ENCODE measurements around the gene KLHL12. TPM values are rescaled to one million over a fixed set of nuclear protein-coding genes. Genes with fewer than 3 reads are reported as not detected.

Gene KLHL12
- total RNA-seq, 6 experiments from 2014 or later = 10.7 to 13.0 (median 12.3) TPM

- TF ChIP-seq CTCF (IDR thresholded peaks at IDR 0.05) = no peak
- no peak for TF ChIP-seq POLR2A (IDR thresholded peaks at IDR 0.05)
- peaks cover 0 to 34% (median 9%) of the 10 kb centered on the region in 4 donors for H3K36me3 ChIP-seq
- ATAC-seq = no peak
Observed at GRCh38 chr1:202890392-202890791, 36.6 kb downstream of the KLHL12 start.

GRCh38 chr1:202888531-202889360 is 38.3 kb downstream of the KLHL12 start, which contains the start of gene RABIF:
TSS of gene RABIF (minus strand) at chr1:202889149. CDS start at chr1:202889098, 51 bp downstream.
- Histone ChIP-seq H3K4me1 (peaks cover 0 to 12% (median 2%) of the 10 kb centered on the region in 4 donors), H3K9me3 (no peaks in the 10 kb centered on the region), H3K27me3 (no peaks in the 10 kb centered on the region), H3K4me3 (peak within 1 kb of the TSS; percentile 73 to 87 (median 78)), H3K27ac (peak within 1 kb of the TSS; percentile 76 to 90 (median 77)), H3K36me3 (peaks cover 0 to 17% (median 6%) of the 10 kb centered on the region in 4 donors)
- DNase-seq = peak; percentile 97 to 98 (median 97)
- 0% methylated on average over 15 of the region's 84 CpGs for WGBS (ENCODE audit: insufficient coverage, low coverage, low lambda C conversion rate, missing lambda C conversion rate)
- intact Hi-C loops (cut with DNase I) = no loop called here
- TF ChIP-seq CTCF (IDR thresholded peaks at IDR 0.05) (peak in 3 of 4 donors; percentile 8 to 14 (median 8)), POLR2A (IDR thresholded peaks at IDR 0.05) (peak; percentile 96)
- ATAC-seq = peak; percentile 96 to 97 (median 96)

More at GRCh38 chr1:202890392-202890791, 36.6 kb downstream of the KLHL12 start:
- no peak overlapping the region for H3K27ac ChIP-seq
- intact Hi-C loops (cut with DNase I) = no loop called here
- H3K4me1 ChIP-seq = peaks cover 0 to 12% (median 2%) of the 10 kb centered on the region in 4 donors
- H3K4me3 ChIP-seq = no peak overlapping the region
- DNase-seq = no peak
- WGBS (ENCODE audit: insufficient coverage, low coverage, low lambda C conversion rate, missing lambda C conversion rate) = 74% methylated on average over 4 of the region's 4 CpGs
- no peaks in the 10 kb centered on the region for H3K9me3 ChIP-seq
- no peaks in the 10 kb centered on the region for H3K27me3 ChIP-seq

GRCh38 chr1:202888221-202888530 is 38.9 kb downstream of the KLHL12 start:
- DNase-seq (no peak), ATAC-seq (no peak)
- Histone ChIP-seq H3K36me3 (peaks cover 0 to 13% (median 6%) of the 10 kb centered on the region in 4 donors), H3K9me3 (no peaks in the 10 kb centered on the region), H3K4me1 (peaks cover 0 to 12% (median 2%) of the 10 kb centered on the region in 4 donors), H3K27ac (peak overlapping the region; percentile 76 to 90 (median 77)), H3K27me3 (no peaks in the 10 kb centered on the region), H3K4me3 (peak overlapping the region; percentile 73 to 87 (median 78))
- intact Hi-C loops (cut with DNase I) = no loop called here
- 2% methylated on average over 7 of the region's 10 CpGs for WGBS (ENCODE audit: insufficient coverage, low coverage, low lambda C conversion rate, missing lambda C conversion rate)
- no peak for TF ChIP-seq CTCF (IDR thresholded peaks at IDR 0.05)
- no peak for TF ChIP-seq POLR2A (IDR thresholded peaks at IDR 0.05)

- 89% methylated on average over 8 of the region's 10 CpGs for WGBS (ENCODE audit: insufficient coverage, low coverage, low lambda C conversion rate, missing lambda C conversion rate)
- H3K4me1 ChIP-seq = no peaks in the 10 kb centered on the region
Observed at GRCh38 chr1:202880961-202881460, 46.0 kb downstream of the KLHL12 start.

More at GRCh38 chr1:202880961-202881460, 46.0 kb downstream of the KLHL12 start:
- intact Hi-C loops (cut with DNase I) = no loop called here
- H3K27me3 ChIP-seq = no peaks in the 10 kb centered on the region
- ATAC-seq (no peak), DNase-seq (no peak)
- H3K4me3 ChIP-seq = no peak overlapping the region
- peaks cover 0 to 11% (median 8%) of the 10 kb centered on the region in 4 donors for H3K36me3 ChIP-seq
- no peak overlapping the region for H3K27ac ChIP-seq
- TF ChIP-seq POLR2A (IDR thresholded peaks at IDR 0.05) (no peak), CTCF (IDR thresholded peaks at IDR 0.05) (no peak)
- H3K9me3 ChIP-seq = no peaks in the 10 kb centered on the region
